Loucy (cell line): ENCODE results near the gene PWWP3B.

ENCODE experiments used
- H2AFZ ChIP-seq: fragments of 200-600 bp; sonication (generic); 2 replicates; pipeline ENCODE4 v1.6.0; 2016; ENCODE audit warnings: antibody characterized with exemption, mild to moderate bottlenecking, low read length, moderate library complexity
- H3F3A ChIP-seq: fragments of 200-600 bp; 2 replicates; pipeline ENCODE4 v1.6.0; 2016; ENCODE audit warnings: antibody characterized with exemption, low read depth, mild to moderate bottlenecking
- H3K27me3 ChIP-seq: fragments of 200-600 bp; sonication (generic); 2 replicates; pipeline ENCODE4 v1.6.1; 2014; ENCODE audit warnings: low read length, mild to moderate bottlenecking; ENCODE audit not compliant: insufficient read depth, poor library complexity, severe bottlenecking
- H3K36me3 ChIP-seq: fragments of 200-600 bp; sonication (generic); 2 replicates; pipeline ENCODE4 v1.6.1; 2016; ENCODE audit warnings: low read length; ENCODE audit not compliant: insufficient read depth
- H3K4me1 ChIP-seq: fragments of 200-600 bp; sonication (generic); 2 replicates; pipeline ENCODE4 v1.5.1; 2014; ENCODE audit warnings: low read length, mild to moderate bottlenecking; ENCODE audit not compliant: insufficient read depth, poor library complexity, severe bottlenecking
- H3K4me2 ChIP-seq: fragments of 200-600 bp; sonication (generic); 2 replicates; pipeline ENCODE4 v1.6.0; 2014; ENCODE audit warnings: antibody characterized with exemption, low read length, low read depth, mild to moderate bottlenecking; ENCODE audit not compliant: poor library complexity, severe bottlenecking
- H3K4me3 ChIP-seq: fragments of 200-600 bp; sonication (generic); 2 replicates; pipeline ENCODE4 v1.5.1; 2014; ENCODE audit warnings: low read length, mild to moderate bottlenecking, mixed read lengths; ENCODE audit not compliant: poor library complexity, severe bottlenecking
- H3K79me2 ChIP-seq: fragments of 200-600 bp; sonication (generic); 2 replicates; pipeline ENCODE4 v1.6.1; 2014; ENCODE audit warnings: low read length; ENCODE audit not compliant: insufficient read depth
- H3K9ac ChIP-seq: fragments of 200-600 bp; sonication (generic); 2 replicates; pipeline ENCODE4 v1.6.0; 2014; ENCODE audit warnings: mild to moderate bottlenecking, low read depth, low read length, moderate library complexity; ENCODE audit not compliant: poor library complexity, severe bottlenecking
- H3K9me2 ChIP-seq: fragments of 200-600 bp; sonication (generic); replicated peaks from 2 replicates; pipeline ENCODE4 v1.6.1; 2016; ENCODE audit warnings: low read depth, low read length, mixed read lengths
- H3K9me3 ChIP-seq: fragments of 200-600 bp; sonication (generic); 2 replicates; pipeline ENCODE4 v1.6.1; 2014; ENCODE audit warnings: mild to moderate bottlenecking, antibody characterized with exemption, low read length, low read depth; ENCODE audit not compliant: insufficient read depth
- H4K20me1 ChIP-seq: fragments of 200-600 bp; sonication (generic); 2 replicates; pipeline ENCODE4 v1.6.0; 2014; ENCODE audit warnings: antibody characterized with exemption, low read length, mild to moderate bottlenecking; ENCODE audit not compliant: insufficient read depth, poor library complexity, severe bottlenecking
- CTCF ChIP-seq: fragments of 200-600 bp; sonication (generic); conservative IDR thresholded peaks from 2 replicates; pipeline ENCODE4 v1.5.1; 2014; ENCODE audit warnings: mild to moderate bottlenecking, antibody characterized with exemption, low read length
- EZH2phosphoT487 ChIP-seq: fragments of 200-600 bp; IDR thresholded peaks from 2 replicates; pipeline ENCODE4 v1.6.1; 2018; ENCODE audit warnings: antibody characterized with exemption, mild to moderate bottlenecking, moderate library complexity, borderline replicate concordance

The PWWP3B gene

GRCh38 chrX:106171293-106171820, 3.3 kb downstream of the PWWP3B start:
- no peaks in the 10 kb centered on the region for H4K20me1 ChIP-seq
- TF ChIP-seq EZH2phosphoT487 (no peak), CTCF (no peak)
- no peak overlapping the region for H2AFZ ChIP-seq
- no peaks in the 10 kb centered on the region for H3K79me2 ChIP-seq
- H3K27me3 ChIP-seq = no peaks in the 10 kb centered on the region
- H3K9ac ChIP-seq = no peak overlapping the region
- H3K9me3 ChIP-seq = no peaks in the 10 kb centered on the region
- H3K4me1 ChIP-seq = no peaks in the 10 kb centered on the region
- no peaks in the 10 kb centered on the region for H3K9me2 ChIP-seq
- H3F3A ChIP-seq = no peaks in the 10 kb centered on the region
- H3K4me2 ChIP-seq = no peak overlapping the region
- H3K4me3 ChIP-seq = no peak overlapping the region
- no peaks in the 10 kb centered on the region for H3K36me3 ChIP-seq

GRCh38 chrX:106177106-106177981, 9.2 kb downstream of the PWWP3B start:
- TF ChIP-seq CTCF = no peak
- no peak for TF ChIP-seq EZH2phosphoT487
- Histone ChIP-seq H3F3A (no peaks in the 10 kb centered on the region), H2AFZ (no peak overlapping the region), H3K9me3 (no peaks in the 10 kb centered on the region), H3K4me1 (no peaks in the 10 kb centered on the region), H3K27me3 (no peaks in the 10 kb centered on the region), H3K36me3 (no peaks in the 10 kb centered on the region), H3K9me2 (no peaks in the 10 kb centered on the region), H3K4me3 (no peak overlapping the region), H3K4me2 (no peak overlapping the region), H3K9ac (no peak overlapping the region), H4K20me1 (no peaks in the 10 kb centered on the region), H3K79me2 (no peaks in the 10 kb centered on the region)

GRCh38 chrX:106177982-106178321, 9.8 kb downstream of the PWWP3B start:
- H3K27me3 ChIP-seq = no peaks in the 10 kb centered on the region
- no peaks in the 10 kb centered on the region for H3K79me2 ChIP-seq
- no peaks in the 10 kb centered on the region for H3K4me1 ChIP-seq
- no peak overlapping the region for H3K4me3 ChIP-seq
- no peaks in the 10 kb centered on the region for H3K36me3 ChIP-seq
- H2AFZ ChIP-seq = no peak overlapping the region
- H3K4me2 ChIP-seq = no peak overlapping the region
- H3K9me3 ChIP-seq = no peaks in the 10 kb centered on the region
- no peaks in the 10 kb centered on the region for H3K9me2 ChIP-seq
- no peaks in the 10 kb centered on the region for H3F3A ChIP-seq
- no peak overlapping the region for H3K9ac ChIP-seq
- TF ChIP-seq CTCF = no peak
- TF ChIP-seq EZH2phosphoT487 = no peak
- no peaks in the 10 kb centered on the region for H4K20me1 ChIP-seq
